HG03460 (cell line): ENCODE data around the gene AP2A1.
A peak's percentile ranks its signal among the peaks of the same experiment; 100 is the strongest.
"Not testable (repeated sequence)": the region's sequence is repeated elsewhere in the genome, so short reads cannot be mapped to it uniquely, and the experiment has no call there.

Experiments used
- ATAC-seq: cut with Tn5 transposase; IDR thresholded peaks from one replicate; pipeline ENCODE4 v1.9.1; 2021; ENCODE audit not compliant: unreplicated experiment

Gene AP2A1

DNA sequence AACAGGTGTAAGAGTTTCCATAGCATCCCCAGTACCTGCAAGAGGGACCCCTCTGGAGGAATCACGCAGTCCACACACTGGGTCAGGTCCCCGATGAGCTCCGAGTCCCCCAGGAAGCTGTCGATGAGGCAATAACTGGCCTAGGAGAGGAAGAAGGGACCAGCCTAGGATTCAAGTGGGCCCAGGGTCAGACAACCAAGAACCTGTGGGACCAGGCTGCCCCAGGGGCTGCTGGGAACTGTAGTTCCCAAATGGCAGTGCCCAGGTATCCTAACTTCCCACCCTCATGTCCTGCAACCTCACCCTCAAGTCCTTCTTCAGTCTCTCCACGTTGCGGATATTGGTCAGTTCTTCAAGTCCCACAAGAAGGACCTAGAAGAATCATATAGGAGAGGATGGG lies 44.5 kb downstream of the AP2A1 start:
- ATAC-seq = no peak

DNA sequence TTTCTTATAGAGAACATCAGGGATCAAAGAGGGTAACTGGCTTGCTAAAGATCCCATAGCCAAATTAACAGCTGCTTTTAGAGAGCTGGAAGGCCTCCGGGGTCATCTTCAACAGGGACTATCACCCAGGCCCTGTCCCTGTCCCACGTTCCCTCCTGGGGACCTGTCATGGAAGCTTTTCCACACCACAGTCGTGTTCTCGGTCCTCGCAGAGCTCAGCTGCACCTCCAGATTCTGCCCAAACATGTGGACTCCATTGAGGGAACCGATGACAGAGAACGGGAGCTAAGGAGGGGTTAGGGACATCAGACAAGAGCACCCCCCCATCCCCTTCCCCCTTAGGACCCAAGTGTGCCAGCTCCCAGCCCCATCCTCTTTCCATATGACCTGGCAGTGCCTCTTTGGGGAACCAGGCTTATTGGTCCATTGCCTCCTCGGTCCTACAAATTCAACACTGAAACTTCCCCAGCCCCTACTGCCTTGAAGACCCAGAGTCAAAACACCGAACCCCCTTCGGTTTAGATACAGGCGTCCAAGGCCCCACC lies 45.7 kb downstream of the AP2A1 start:
- ATAC-seq = no peak

DNA sequence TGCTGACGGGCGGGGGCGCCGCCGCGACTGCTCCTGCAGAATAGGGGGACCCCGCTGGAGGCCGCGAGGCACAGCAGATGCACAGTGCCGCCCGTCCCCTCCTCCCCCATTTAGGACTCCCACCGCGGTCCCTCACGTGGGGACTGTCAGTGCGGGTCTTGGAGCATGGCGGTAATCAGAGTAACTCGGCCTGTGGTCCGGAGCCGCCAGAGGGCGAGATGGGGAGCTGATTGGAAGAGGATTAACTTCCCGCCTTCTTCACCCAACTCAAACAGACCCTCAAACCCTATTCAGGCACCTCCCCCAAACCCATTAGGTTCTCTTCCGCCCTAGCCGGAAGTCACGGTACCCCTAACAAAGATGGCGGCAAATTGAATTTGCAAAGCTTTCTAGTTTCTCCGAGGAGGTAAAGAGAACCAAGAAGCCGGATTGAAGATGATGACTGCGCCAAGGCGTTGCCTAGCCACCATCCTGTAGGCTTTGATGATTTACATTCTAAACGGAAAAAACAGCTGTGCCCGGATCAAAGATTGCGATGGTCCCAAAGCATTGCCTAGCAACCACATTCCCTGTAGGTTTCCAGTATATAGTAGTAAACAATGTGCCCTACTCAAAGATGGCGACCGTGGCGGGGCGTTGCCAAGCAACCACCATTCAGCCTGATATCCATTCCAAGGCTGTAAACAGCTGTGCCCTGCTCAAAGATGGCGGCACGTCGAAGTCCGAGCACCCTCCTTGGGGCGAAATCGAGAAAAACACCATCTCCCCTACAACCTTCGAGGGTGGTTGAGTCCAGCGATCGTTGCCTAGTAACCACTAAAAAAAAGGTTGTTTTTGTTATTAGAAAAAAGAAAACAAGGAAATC lies 46.4 kb downstream of the AP2A1 start, which contains the start of gene FUZ:
Gene FUZ (minus strand): TSS at position 296 of the 865 bp plus-strand sequence. CDS start 186 bp downstream, at position 110.
- ATAC-seq = peak; percentile 50

DNA sequence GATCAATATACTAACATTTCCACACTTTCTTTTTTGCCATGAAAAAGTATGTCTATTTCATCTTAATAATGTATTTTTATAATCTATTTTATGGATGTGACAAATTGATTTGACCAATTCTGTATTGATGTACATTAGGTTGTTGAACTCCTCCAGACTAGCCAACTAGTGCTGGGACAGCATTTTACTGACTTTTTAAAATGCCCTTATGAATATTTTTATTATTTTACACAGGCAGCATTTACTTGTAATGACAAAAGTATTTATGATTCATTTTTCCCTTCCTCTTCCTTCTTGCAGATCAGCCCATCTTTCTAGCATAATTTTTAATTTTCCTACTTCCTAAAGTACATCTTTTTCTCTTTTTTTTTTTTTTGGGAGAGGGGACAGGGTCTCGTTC lies 47.2 kb downstream of the AP2A1 start:
- no peak for ATAC-seq

DNA sequence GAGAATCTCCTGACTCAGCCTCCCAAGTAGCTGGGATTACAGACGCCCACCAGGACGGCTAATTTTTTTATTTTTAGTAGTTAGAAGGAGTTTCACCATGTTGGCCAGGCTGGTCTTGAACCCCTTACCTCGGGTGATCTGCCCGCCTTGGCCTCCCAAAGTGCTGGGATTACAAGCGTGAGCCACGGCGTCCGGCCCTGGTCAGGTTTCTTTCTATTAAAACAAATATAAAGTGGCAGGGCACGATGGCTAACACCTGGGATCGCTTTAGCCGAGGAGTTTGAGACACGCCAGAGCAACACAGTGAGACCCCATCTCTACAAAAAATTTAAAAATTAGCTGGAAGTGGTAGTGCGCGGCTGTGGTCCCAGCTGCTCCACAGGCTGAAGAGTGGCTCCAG lies 49.8 kb downstream of the AP2A1 start:
- ATAC-seq = no peak

DNA sequence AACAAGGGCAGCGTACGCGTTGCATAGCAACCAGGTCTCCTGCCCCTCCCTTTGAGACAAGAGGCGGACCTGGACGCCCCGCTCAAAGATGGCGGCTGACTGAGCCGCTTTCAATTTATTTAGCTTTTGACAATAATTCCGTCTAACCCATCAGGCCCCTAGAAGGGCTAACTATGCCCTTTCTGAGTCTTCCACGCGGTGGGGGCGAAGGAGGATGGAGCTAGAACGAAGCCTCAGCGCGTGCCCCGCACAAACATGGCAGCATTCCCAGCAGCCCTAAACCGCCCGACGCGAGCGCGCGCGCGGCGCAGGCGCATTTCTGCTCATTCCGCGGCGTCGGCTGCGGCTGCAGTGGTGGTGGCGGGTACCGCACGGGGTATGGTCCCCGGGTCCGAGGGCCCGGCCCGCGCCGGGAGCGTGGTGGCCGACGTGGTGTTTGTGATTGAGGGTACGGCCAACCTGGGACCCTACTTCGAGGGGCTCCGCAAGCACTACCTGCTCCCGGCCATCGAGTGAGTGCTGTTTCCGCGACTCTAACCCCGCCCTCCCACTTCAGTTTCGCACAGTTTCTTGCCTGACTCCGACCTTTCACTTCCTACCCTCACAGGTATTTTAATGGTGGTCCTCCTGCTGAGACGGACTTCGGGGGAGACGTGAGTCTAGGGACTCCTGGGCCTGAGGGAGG lies 51.3 kb downstream of the AP2A1 start, which contains the start of gene MED25:
Gene MED25 (plus strand): TSS at position 326 of the 685 bp plus-strand sequence. CDS start 53 bp downstream, at position 379.
- ATAC-seq = peak; percentile 47

DNA sequence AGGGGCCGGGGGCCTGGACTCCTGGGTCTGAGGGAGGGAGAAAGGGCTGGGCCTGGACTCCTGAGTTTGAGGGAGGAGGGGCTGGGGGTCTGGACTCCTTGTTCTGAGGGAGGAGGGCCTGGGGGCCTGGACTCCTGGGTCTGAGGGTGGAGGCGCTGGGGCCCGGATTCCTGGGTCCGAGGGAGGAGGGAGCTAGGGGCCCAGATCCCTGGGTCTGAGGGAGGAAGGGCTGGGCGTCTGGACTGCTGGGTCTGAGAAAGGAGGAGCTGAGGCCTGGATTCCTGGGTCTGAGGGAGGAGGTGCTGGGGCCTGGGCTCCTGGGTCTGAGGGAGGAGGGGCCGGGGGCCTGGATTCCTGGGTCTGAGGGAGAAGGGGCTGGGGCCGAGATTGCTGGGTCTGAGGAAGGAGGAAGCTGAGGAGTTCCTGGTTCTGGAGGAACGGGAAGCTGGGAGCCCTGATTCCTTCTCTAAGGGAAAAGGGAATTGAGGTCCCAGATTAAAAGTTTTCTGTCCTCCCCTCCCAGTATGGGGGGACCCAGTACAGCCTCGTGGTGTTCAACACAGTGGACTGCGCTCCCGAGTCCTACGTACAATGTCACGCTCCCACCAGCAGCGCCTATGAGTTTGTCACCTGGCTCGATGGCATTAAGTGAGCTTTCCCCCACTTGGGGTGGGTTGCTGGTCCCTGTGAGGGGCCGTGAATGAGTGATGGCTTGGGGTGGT lies 52.0 kb downstream of the AP2A1 start:
- ATAC-seq = no peak

DNA sequence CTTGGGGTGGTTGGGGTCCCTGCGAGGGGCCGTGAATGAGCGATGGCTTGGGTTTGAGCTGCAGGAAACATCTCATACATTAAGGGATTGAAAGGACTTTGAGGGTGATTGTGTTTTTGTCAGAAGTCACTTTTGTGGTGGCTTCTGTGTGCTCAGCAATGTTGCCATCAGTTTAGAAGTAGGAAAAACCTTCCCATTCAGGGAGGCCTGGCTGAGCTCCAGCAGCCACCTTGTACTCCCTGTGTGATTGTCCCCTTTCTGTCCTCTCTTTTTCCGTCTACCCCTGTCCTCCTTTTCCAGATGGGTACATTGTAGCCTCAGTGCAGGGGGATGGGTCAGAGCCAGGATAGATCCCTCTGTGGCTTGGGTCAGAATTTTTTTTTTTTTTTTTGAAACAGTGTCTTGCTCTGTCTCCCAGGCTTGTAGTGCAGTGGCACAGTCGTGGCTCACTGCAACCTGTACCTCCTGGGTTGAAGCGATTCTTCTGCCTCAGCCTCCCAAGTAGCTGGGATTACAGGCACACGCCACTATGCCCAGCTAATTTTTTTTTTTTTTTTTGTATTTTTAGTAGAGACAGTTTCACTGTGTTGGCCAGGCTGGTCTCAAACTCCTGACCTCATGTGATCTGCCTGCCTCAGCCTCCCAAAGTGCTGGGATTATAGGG lies 52.8 kb downstream of the AP2A1 start:
- ATAC-seq = not testable (repeated sequence)

DNA sequence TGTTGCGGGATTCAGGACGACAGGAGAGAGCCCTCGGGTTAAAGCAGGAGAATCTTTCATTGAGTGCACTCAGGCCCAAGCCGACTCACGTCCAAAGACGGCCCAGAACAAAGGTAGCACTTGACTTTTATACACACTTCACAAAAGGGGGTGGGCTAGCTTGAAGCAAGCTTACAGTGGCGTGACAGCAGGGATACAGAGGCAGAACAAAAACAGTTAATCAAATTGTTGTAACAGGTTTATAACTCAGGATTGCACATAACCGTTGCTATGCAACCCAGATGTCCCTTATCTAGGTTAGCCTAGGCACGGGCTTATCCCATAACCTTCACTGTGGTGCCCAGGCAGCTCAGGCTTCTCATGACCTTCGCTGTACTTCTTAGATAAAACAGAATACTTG lies 53.3 kb downstream of the AP2A1 start:
- no peak for ATAC-seq

DNA sequence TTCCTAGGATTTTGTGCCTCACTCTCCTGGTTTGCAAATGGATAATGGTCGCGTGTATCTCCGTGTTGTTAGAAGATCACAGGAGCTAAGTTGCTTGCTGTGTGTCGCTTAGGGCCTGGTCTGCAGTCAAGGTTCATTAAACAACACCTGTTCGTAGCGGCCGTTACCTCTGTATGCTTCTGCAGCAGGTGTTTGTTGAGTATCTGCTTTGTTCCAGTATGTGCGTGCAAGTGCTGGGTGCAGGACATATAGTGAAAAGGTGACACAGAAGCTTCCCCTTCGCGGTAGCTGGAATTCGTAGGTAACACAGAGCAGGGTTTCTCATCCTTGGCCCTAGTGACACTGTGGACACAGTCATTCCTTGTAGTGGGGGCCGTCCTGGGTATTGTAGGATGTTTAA lies 56.7 kb downstream of the AP2A1 start:
- ATAC-seq = no peak

DNA sequence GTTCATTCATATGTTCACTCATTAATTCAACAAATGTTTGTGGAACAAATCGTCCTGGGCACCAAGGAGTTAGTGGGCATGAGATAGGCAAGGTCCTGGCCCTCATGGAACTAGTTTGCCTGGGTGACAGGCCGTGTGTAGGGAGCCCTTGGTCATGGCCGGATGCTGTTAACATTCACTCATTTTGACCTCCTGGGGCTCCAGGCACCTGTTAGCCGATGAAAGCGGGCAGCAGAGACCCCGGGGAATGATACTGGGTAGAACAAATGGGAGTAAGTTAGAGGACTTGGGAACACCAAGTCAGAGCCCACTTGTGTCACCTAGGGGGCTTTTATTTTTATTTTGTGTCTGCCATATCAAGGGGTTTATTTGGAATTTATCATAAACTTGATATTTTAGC lies 57.9 kb downstream of the AP2A1 start:
- no peak for ATAC-seq

DNA sequence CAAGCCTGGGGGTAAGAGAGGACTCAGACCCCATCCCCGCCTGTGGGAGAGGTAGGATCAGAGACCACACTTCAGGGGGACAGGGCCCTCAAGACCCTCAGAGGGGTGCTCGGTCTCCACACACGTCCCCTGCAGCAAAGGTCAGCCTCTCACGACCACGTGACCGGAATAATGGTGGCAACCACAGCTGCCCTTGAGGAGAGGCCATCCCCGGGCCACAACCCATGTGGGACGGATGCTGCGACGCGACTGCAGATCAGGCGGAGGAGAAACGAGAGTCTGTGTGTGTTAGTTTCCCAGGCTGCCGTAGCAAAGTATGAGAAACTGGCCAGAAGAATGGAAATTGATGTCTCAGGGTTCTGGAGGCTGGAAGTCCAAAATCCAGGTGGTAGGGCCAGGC lies 60.2 kb downstream of the AP2A1 start:
- ATAC-seq = no peak

DNA sequence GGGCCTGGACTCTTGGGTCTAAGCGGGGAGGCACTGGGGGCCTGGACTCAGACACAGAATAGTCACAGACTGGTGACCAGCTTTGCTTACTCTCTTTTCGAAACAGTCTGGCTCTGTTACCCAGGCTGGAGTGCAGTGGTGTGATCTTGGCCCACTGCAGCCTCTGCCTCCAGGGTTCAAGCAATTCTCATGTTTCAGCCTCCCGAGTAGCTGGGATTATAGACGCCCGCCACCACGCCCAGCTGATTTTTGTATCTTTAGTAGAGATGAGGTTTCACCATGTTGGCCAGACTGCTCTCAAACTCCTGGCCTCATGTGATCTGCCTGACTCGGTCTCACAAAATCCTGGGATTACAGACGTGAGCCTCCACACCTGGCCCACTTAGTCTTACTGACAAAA lies 62.4 kb downstream of the AP2A1 start:
- no peak for ATAC-seq

DNA sequence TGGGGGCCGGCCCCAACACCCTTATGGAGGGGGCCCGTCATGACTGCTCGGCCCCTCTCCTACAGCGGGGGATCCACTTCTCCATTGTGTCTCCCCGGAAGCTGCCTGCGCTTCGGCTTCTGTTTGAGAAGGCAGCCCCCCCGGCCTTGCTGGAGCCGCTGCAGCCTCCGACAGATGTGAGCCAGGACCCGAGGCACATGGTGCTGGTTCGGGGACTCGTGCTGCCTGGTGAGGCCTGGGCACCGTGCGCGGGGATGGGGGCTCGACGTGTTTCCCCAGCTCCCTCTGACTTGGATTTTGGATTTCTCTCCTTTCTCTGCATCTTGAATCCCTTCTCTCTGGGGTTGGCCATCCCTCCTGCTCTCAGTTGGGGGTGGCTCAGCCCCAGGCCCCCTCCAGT lies 62.9 kb downstream of the AP2A1 start:
- no peak for ATAC-seq

DNA sequence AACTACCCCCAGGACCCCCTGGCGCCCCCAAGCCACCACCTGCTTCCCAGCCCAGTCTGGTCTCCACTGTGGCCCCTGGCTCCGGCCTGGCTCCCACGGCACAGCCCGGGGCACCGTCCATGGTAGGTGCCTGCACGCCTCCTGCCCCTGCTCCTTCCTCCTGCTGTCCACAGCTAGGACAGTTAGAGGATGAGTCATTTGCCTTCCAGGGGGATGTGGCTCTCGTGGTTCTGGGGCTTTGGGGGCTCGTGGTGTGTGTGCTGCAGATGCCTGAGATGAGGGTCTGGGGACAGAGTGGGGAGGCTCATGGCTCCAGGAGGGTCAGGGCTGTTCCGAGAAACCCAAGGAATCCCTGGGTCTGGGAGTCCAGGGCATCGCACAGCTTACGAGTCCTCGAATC lies 64.0 kb downstream of the AP2A1 start:
- no peak for ATAC-seq

DNA sequence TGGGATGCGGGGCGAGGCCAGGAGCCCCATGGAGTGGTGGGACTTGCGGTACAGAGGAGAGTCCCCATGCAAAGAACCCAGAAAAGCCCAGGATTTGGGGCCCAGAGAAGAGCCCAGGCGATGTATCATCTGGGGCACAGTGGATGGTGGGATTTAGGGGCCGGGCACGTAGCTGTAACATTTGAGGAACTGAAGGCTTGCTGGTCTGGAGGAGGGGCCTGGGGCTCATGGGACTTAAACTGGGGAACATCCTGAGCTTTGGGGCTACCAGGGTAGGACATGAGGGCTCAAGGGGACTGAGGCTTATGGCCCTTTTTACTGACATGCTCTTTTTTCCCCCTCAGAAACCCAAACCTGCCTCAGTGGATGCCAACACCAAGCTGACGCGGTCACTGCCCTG lies 64.8 kb downstream of the AP2A1 start:
- no peak for ATAC-seq

DNA sequence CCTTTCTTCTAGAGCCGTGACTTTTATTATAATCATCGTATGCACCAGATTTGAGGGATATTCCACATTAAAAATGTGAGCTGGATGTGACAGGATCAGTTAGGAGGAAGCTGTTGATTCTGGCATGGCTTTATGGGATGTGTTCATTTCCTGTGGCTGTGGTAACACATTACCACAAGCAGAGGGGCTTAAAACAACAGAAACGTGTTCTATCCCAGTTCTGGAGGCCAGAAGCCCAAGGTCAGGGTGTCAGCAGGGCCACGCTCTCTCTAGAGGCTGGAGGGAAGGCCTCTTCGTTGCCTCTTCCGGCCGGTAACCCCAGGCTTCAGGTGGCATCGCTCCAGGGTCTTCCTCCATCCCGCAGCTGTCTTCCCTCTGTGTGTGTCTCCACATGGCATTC lies 65.8 kb downstream of the AP2A1 start:
- ATAC-seq = no peak

DNA sequence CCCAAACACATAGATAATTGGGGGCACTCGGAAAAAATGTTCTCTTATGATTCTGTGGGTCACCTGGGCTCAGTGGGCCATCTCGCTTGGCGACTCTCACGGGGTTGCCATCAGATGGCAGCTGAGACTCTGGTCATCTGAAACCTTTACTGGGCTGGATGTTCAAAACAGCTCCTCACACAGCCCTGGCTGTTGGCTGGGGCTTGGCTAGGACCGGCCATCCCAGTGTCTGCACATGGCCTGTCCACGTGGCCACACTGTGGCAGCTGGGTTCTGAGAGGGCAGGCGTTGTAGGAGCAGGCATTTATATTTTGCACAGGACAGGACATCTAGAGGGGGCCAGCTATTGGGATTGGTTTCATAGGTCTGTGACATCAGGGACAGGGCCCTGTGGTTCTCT lies 66.8 kb downstream of the AP2A1 start:
- no peak for ATAC-seq

DNA sequence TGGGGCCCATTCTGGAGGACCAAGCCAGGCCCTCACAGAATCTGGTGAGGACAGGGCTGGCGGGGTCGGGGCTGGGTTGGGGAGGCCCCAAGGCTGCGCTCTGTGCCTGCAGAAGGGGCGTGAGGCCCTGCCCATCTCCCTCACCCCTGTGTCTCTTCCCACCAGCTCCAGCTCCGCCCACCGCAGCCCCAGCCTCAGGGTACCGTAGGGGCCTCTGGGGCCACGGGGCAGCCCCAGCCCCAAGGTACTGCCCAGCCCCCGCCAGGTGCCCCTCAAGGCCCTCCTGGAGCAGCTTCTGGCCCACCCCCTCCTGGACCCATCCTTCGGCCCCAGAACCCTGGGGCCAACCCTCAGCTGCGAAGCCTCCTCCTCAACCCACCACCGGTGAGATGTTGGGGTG lies 68.8 kb downstream of the AP2A1 start:
- no peak for ATAC-seq

DNA sequence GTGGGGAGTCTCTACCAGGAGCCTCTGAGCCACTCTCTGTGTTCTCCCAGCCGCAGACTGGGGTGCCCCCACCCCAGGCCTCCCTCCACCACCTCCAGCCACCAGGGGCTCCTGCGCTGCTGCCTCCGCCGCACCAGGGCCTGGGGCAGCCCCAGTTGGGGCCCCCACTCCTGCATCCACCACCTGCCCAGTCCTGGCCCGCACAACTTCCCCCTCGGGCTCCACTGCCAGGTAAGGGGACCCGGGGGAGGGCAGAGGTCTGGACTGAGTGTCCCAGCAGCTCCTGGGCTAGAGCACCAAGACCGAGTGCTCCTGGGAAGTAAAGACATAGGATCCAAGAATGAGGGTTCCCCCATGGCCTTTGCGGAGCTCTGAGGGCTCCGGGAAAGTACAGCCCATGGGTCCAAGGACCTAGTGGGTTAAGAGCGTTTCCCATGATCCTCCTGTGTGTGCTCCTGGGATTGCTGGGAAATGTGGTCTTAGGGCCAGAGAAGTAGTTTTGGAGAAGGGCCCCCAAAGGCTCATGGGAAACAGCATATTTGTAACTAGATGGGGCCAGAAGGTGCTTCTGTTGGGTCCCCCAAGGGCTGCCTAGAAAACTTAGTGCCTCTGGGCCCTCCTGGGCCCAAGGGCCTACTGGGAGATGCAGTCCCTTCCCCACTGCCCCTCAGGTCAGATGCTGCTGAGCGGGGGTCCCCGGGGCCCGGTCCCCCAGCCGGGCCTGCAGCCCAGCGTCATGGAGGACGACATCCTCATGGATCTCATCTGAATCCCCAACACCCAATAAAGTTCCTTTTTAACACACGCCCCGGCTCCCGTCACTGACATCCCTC lies 69.6 kb downstream of the AP2A1 start:
- no peak for ATAC-seq
